DMS 273 (cell line): Measurements from ENCODE around the gene OR10G7.

Experiments used
- DNase-seq: peaks from one replicate; lab custom pipeline; 2025; ENCODE audit not compliant: unreplicated experiment; lab: John Stamatoyannopoulos, UW

The OR10G7 gene, protein sequence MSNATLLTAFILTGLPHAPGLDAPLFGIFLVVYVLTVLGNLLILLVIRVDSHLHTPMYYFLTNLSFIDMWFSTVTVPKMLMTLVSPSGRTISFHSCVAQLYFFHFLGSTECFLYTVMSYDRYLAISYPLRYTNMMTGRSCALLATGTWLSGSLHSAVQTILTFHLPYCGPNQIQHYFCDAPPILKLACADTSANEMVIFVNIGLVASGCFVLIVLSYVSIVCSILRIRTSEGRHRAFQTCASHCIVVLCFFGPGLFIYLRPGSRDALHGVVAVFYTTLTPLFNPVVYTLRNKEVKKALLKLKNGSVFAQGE

DNA sequence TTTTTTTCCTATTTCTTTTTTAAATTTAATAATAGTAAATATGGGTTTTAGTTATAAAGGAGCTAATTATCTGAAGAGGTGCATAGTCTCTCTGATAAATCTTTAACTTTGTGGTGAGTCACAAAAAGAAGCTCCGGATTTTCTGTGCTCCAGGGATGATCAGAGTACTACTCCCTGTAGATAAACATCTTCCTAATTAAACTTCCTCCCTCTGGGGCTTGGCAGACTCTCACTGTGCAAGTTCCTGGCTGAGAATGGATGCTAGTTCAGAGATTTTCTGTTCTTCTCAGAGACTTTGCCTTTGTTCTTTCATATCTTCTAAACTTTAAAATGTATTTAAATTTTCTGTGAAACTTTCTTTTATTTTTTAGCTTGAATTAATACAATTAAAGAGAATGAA lies at the start of gene OR10G7:
TSS of gene OR10G7 (minus strand) at position 72 of the 400 bp plus-strand sequence. CDS start 2,324 bp downstream, outside the sequence.
- peak; percentile 1 for DNase-seq

DNA sequence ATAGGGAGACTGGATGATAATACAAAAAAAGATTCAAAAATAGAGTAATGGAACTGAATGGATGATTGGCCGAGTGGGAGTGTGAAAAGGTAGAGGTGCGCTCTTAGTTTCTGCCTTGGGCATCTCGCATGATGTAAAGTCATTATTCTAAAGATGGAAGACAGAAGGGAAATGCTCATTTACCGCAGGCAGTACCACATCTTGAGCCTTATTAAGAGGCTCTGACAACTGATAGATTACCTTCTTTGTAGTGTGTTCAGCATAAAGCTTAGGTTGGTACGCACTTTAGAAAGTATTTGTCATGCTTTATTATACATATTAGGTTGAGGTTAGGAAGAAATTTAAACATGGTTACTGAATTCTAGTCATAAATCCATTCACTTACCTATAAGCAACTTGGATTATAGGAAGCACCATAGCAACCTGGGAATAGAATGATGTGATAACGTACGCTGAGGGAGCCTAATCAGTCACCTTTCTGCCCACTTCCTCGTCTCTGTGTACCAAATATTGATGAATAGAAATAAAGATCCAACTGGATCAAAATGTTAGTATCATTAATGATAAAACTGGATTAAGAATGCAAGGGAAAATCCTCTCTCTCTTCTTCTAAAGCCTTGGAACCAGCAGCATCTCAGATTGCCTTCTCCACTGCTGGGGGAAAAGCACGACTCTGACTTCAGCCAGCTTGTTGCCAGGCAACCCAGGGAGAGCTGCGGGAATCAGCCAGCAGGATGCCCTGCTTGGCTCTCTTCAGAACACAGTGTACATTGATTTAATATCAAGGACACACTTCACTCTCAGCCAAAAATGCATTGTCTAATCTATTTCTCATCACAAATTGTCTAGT lies 45.1 kb upstream of the OR10G7 start:
- DNase-seq: peak; percentile 75

GRCh38 chr11:124085583-124085982 lies 44.5 kb upstream of the OR10G7 start:
- no peak for DNase-seq

DNA sequence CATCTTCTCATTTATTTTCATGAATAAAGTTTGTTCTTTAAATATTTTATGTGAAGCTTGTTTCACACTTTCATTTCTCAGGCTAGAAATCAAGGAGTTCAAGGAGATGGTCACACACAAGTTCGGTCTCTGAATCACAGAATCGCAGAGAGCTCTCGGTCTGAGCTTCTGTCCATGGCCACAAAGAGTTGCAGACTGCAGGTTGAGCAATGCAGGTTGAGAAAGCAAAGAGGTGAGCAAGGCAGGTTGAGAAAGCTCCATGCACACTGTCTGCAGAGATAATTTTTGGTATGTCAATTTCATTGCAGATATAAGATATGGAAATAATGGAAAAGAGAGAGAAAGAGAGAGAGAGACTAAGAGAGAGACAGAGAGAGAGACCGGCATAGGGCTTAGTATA lies 41.2 kb upstream of the OR10G7 start:
- no peak for DNase-seq

GRCh38 chr11:124081483-124081882 lies 40.4 kb upstream of the OR10G7 start:
- no peak for DNase-seq

DNA sequence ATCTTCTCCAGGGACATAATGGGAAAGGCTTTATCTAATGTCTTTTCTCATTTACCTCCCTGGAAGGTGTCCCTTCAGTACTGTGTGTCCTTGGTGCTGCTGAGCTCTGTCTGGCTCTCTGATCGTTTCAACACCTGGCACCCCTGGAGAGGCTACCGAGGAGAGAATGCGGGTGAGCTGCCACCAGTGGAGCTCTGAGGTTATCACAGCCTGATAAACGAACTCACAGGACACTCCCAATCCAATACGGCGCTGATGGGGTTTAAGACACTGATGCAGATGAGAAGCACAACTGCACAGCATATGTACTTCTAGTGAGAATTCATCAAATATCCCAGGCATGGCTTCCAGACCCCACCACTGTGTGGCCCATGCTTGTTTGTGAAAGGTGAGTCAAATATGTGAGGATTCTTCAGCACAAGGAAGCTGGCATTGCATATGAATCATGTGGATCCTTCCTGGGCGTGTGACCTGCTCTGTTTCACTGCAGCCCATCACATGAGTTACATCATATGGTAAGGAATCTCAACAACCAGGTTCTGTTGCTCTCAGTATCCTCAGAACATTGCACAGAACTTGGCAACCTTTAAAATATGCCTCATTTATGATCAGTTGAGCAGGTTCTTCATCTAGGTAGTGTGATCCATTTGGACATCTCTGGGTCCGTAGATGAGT lies 39.3 kb upstream of the OR10G7 start:
- no peak for DNase-seq

GRCh38 chr11:124079631-124080326 lies 38.7 kb upstream of the OR10G7 start:
- DNase-seq: no peak

- no peak for DNase-seq
Measured at GRCh38 chr11:124078591-124078990, 37.5 kb upstream of the OR10G7 start.

DNA sequence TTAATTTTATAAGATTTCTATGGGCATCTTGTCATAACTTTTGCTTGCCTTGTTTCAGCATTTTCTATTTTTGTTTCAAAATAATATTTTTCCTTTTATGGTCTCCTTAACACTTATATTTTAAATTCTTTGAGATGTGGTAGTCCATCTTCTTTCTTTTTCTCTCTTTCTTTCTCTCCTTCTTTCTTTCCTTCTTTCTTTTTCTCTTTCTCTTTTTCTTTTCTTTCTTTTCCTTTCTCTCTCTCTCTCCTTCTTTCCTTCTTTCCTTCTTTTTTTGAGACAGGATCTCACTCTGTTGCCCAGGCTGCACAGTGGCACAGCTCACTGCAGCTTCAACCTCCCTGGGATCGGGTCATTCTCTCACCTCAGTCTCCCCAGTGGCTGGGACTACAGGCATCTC lies 36.1 kb upstream of the OR10G7 start:
- no peak for DNase-seq

GRCh38 chr11:124075841-124076651 lies 34.9 kb upstream of the OR10G7 start:
- DNase-seq: peak; percentile 52

DNA sequence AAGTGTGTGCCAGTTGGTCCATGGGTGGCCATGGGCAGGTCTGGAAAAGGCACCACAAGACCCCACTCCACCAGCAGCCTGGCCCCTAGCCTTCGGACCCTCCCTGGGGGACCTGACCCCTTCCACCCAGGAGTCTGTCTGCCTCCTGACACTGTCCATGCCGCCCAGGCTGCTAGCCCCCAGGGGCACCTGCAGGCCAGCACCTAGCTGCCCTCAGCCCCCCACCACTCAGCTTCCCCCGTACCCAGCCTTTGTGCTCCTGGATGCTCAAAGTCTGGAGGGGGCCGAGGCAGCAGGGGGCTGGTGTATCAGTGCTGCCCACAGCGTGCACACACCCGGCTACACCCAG lies 34.3 kb upstream of the OR10G7 start:
- DNase-seq: no peak

- no peak for DNase-seq
Measured at GRCh38 chr11:124074554-124074953, 33.4 kb upstream of the OR10G7 start.

GRCh38 chr11:124072147-124072546 lies 31.0 kb upstream of the OR10G7 start:
- no peak for DNase-seq

DNA sequence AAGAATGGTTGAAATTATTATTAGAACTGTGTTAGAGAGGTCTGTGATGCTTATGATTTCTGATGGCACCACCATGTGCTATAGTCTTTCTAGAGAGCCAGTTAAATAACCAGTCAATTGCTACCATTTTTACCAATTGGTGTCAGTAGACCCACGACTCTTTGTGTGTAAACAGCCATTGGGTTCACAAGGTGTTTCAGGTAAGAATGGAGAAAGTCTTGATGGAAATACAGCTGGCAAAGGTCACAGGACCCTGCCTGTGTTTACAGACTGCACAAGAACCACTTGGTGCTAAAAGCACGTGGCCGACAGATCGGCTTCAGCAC lies 30.5 kb upstream of the OR10G7 start:
- DNase-seq: no peak

GRCh38 chr11:124070915-124071622 lies 29.9 kb upstream of the OR10G7 start:
- DNase-seq: peak; percentile 66

DNA sequence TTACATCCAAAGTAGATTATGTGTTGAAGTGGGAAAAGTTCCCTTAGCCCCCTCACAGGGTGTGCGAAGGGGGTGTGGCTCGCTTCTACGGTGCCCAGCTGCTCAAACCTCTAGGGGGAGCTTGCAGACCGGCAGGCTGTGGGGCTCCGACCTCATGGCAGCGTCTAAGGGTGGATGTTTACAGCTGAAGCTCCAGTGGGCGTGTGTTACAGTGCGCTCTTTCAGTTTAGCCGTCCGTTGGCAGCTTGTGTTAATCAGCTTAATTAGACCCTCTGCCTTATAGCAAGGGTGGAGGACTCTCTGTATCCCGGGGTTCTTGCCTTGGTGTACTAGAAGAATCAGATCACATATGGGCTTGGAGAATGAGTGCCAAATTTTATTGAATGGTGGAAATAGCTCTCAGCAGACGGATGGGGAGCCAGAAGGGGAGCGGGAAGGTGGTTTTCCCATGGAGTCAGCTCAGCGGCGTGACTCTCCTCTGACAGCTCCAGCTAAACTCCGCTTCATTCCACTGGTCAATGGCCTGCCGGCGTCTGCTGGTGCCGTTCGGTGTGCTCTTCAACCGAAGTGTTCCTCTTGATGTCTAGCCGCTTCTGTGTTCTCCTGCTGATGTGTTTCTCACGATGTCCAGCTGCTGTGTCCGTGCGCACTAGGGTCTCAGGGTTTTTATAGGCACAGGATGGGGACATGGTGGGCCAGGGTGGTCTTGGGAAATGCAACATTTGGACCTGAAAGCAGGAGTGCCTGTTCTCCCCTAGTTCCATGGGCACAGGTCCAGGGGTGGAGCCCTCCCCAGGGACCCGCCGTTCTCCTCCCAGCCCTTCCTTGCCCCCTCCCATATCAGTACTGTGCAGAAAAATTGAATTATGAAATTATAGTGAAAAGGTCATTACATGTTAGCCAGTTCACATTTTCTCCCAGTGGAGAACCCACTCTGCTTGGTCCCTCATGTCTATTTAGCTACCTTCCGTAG lies 28.6 kb upstream of the OR10G7 start:
- DNase-seq: peak; percentile 85

DNA sequence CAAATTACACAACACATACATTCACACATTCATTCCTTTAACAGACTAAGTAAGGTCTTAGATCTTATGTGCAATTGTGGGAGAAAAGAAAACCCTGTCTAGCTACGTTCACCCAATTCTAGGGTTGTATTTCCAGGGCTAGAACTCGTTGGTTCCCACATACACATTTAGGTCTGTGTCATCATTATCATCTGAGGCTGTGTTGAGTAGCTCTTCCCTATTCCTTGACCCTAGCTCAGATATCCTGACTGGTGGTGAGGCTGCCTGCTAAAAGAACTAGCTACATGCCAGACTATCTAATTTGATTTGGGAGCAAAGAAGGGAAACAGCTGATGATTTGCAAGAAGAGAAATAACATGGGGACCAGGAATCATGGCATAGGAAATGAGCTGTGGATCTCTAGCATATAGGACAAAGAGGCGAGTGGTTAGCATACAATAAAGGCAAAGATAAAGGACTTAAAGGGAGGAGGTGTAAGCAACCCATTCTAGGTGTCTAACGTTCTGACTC lies 27.5 kb upstream of the OR10G7 start:
- no peak for DNase-seq

GRCh38 chr11:124052966-124053365 lies 11.8 kb upstream of the OR10G7 start:
- no peak for DNase-seq

- no peak for DNase-seq
Measured at GRCh38 chr11:124050748-124051147, 9.6 kb upstream of the OR10G7 start.
